GM21825 (cell line): Measurements from ENCODE around the gene MYOG.

Experiments
- ATAC-seq: cut with Tn5 transposase; IDR thresholded peaks from one replicate; pipeline ENCODE4 v1.9.1; 2021; ENCODE audit warnings: mild to moderate bottlenecking, moderate library complexity; ENCODE audit not compliant: unreplicated experiment

Gene MYOG

DNA sequence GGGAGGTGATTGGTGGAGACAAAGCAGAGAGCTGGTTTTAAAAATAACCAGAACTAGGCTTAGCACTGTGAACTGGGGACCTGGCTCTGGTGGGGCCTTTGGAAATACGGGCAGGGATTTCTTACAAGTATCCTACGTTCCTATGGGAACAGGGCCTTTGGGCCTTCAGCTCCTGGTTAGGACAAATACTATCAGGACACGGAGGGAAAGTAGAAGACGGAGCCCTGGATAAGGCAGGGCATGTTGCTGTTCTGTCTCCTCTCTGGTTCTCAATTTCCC, 5.3 kb upstream of the MYOG start:
- no peak for ATAC-seq

DNA sequence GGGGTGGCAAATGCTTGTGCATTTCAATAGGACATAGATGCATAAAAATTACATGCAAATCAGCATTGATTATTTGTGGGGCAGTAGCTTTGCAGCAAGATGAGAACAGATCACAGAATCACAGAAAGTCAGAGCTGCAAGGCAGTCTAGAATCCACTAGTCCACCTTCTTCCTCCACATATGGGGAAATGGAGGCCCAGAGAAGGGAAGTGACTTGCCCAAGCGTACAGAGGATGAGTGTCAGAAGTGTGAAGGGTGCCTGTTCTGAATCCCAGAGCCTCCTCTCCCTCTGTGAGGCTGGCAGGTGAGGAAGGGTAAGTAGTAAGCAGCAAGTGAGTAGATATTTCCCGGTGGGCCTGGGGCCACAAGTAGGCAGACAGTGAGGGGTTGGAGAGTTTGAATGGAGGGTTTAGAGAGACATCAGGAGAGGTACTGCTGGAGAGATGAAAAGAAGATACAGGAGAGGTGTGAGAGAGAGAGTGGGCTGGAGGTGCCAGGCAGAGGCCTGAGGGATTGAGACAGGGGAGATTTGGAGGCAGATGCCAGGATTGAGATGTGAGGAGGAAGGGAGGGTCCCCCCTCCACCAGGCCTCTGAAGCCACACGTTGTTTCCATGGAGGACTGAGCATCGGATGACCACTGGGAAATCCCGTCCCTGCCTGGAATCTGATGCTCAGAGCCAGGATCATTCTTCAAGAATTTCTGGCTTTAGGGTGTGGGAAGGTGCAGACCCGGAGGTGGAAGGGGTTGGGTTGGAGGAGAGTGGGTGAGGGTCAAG, 4.8 kb upstream of the MYOG start:
- no peak for ATAC-seq

DNA sequence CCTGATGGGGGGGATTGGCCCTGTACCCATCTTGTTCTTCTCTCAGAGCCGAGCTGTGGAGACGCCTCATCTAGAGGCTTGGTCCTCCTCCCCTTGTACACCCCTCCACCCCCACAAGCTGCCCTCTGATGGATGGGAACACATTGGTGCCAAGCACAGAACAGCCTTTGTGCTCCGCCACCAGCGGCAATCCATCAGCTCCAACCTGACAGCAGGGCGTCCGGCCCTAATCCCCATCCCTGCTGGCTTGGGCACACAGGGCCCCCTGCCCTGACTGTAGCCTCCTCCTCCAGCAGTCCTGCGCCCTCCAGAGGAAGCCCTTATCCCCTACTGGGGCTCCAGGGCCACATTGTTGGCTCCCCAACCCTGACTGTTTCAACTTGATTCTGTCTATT, 3.8 kb upstream of the MYOG start:
- ATAC-seq, result no peak

DNA sequence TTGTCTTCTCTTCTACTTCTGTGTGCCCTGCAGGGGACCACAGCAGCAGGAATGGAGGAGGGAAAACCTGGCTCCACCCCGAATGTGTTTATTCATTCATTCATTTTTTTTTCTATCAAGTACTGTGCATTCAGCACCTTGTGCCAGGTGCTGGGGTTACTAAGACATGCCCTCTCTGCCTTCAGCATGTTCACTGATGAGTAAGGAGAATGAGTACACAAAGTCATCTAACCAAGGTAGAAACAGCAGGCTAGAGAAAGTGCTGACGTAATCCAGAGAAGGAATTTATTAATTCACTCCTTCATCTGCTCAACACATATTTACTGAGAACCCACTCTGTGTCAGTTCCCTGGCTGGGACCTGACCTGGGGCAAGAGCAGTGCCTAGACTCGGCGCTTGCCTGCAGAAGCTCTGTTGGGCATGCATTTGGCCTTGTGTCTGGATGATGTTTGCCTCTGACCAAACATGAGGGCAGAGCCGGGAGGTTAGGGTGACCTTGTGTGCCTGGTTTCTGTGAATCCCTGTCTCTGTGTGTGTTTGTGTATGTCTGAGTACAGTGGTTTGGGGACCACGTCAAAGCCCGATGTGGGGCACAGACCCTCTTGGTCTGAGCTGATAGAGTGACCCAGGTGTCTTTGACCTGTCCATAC, 3.3 kb upstream of the MYOG start:
- ATAC-seq, result no peak

DNA sequence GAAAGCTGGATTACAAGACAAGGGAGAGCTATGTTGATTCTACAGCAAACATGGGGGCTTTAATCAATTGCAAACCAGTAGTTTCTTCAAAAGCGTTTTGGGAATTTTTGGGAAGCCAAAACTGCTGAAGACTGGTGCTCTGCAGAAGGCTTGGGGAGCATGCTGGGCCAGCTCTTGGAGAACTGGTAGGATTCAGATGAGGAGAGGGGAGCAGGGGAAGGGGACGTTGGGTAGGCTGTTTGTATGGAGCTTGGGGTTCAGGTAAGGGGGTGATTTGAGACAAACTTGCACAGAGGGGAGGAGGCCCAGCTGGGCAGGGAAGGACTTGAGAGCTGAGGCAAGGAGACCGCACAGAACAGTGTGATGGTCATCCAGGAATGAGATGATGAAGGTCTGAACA, 2.6 kb upstream of the MYOG start:
- ATAC-seq, result no peak

DNA sequence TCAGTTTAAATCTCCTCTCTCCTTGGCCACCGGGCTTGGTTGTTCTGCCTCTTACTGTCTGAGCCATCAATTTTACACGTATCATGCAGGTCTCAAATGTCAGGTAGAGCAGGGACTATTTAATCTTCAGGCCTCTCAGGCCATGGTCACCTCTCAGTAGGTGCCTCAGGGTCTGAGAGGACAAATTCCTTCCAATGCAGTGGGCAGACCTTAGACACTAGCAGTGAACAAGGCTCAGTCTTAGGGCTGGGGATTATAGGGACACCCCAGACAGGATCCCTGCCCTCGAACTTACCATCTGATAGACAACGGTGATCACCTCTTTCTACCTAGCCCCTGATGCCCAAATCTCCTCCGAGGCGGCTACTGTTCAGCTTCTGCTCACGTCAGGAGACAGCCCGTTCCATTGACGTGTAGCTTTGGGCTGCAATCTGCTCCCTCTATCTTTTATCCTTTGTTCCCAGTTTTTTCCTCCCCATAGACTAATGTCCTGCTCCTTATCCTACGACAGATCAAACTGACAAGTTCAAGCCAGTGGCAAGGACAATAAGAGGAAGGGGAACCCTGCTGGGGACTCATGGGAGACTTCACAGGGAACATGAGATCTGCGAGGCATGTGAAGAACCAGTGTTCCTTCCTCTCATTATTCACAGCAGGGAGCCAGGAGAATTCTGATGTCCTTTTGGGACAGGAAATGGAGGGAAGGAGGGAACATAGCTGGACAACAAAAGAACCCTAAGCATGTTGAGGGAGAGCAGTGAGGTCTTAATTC, 1.4 kb upstream of the MYOG start:
- ATAC-seq, result no peak

DNA sequence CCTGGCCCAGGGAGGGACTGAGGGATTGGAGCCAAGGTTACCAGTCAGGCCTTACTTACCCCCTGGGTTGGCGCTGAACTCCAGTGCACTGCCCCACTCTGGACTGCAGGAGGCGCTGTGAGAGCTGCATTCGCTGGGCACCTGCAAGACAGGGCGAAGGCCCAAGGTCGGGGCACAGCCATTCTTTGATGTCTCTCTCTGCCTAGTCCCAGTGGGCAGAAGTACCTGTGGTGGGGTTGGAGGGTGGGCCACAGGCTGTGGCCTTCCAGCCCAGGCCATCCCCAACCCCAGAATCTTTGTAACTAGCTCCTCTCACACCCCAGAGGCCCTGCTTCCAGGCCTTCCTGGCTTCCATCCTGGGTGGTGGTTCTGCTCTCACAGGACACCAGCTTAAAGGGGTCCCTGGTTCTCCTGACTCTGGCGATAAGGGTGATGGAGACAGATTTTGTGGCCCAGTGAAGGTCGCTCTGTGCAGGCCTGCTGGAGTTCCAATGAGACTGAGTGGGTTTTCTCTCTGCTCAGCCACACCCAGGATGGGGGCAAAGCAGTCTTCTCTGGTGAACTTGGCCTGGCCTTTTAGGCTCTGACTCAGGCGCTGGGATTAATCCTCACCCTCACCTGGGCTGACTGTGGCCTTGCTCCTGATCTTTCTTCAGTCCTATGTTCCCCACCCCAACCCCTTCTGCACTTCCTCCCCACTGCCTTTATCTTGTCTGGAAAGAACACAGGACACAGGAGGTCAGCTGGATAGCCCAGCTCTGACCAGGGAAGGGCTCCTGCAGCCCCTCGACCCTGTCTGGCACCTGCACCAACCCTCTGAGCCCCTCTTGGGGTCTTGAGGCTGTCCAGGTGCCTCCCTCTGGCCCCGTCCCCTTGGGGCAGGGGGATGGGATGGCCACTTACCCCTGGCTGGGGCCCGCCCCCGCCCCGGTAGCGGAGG, 954 bp downstream of the MYOG start:
- no peak for ATAC-seq

DNA sequence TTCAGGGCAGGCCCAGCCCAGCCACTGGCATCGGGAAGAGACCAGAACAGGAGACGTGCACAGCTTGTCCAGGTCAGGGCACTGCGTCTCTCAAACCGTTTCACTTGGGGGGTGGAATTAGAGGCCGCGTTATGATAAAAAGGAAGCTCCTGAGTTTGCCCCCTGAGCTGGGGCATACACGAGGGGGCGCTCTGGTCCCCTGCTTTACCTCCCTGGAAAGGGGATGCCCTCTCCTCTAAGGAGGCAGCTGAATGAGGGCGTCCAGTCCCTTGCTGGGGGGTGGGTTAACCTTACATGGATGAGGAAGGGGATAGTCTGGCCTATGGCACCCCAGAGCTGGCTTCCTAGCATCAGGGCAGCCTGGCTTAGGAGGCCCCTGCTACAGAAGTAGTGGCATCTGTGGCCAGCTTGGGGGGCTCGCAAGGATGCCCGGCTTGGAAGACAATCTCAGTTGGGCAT, 2.3 kb downstream of the MYOG start:
- ATAC-seq, result no peak

DNA sequence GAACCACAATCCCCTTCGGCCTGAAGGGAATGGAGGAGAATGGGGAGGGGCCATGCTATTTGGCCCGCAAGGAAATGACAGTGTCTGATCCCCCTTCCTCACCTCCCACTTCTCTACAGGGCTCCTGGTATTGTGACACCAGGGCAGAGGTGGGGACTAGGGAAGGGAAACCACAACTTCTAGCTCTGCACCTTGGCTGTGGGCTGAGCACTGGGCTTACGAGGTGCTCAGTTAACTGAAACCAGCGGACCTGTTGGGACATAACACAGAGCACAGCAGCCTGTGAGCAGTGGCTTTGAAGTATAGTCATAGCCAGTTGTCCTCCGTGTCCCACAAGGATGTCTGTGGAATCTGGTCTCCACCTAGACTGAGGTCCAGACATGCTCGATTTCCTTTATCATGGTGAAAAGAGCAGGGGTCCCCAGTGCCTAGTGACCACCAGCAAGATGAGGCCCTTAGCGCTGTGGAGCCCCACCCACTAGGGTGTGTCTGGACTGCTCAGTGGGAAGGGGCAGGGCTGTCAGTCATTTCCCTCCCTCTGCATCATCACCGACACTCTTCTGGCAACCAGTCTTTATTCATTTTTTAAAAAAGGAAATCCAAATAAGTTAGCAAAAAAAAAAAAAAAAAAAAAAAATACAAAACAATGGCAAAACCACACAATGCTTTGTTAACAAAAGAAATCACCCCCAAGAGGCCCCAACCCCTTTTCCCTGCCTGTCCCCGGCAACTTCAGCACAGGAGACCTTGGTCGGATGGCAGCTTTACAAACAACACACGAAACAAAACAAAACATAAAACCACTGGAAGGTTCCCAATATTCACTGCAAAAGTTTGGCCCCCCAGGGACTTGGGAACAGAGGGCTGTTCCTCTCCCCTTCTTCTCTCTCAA, 3.0 kb downstream of the MYOG start:
- ATAC-seq, result no peak

DNA sequence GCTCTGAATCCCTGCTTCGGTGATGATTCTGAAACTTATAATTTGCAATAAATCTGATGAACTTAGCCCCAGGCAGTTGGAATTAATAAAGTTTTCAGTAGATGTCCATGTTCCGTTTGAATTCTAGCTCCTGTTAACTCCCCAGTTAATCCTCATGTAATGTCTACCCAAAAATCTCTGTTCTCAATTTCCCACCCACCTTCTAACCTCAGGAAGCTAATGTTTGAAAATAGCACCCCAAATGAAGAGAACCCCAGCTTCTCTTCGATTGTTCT, 3.6 kb downstream of the MYOG start:
- no peak for ATAC-seq

DNA sequence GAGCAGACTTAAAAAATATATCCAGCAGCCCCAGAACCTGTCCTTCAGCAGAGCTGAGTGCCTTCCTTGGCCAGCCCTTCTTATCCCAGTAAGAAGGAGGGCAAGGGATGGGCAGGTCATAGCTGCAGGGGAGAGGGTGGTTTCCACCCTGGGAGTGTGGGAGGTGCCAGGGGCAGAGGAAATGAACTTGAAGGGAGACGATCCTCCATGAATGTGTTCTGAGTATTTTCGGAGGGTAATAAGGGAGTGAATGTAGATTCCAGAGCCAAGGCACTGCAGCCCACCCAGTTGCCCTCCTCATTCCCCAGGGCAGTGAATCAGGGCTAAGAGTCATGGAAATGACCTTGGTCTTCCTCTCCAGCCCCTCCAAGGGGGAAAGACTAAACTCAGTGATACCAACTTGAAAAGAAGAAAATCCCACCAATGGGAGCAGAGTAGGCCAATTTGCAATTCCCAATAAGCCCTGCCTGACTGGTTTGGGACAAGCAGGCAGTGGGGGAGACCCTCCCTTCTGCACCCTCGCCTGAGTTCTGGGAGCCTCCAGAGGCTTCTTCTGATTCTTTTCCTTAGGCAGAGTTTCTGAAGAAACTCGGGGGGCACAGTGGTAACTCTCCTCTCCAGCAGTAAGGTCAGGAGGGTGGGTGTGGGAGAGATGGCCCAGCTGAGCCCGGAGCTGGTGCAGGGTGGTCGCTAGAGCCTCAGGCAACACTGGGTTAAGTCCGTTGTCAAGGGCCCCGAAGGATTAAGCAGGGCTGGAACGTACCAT, 4.2 kb downstream of the MYOG start:
- ATAC-seq, result no peak

DNA sequence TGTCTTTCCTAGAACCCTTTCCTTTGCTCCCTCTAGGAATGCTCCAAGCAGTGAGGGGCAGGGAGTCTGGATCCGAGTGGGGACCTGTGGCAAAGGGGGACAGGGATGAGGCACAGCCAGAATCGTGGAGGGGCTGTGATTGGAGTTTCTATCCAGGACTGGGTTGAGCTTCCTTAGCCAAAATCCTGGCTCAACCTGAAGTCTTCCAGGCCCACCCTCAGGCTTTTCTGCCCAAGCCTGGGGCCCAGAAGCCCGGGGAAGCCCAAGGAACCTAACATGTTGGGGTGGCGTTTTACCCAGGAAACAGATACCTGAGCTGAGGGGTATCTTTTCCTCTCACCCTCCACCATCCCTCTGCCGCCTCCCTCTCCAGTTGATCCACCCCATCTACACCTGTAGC, 5.4 kb downstream of the MYOG start:
- ATAC-seq, result no peak

DNA sequence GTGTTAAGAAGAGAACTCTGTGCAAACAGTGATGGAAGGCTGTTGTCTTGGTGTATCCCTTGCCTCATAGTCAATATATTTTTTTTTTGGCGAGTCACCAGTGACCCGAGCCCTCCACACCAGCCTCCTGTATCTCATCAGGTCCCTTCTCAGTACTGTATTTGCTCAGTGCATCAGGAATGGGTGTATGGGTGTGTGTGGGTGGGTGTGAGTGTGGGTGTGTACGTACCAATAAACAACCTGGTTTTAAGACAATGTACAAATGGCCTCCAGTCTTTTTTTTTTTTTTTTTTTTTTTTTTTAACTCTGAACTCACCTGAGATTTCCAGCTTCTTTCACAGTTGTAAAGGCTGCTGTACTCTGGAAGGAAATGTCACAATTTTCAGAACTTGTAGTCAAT, 7.3 kb downstream of the MYOG start:
- no peak for ATAC-seq

DNA sequence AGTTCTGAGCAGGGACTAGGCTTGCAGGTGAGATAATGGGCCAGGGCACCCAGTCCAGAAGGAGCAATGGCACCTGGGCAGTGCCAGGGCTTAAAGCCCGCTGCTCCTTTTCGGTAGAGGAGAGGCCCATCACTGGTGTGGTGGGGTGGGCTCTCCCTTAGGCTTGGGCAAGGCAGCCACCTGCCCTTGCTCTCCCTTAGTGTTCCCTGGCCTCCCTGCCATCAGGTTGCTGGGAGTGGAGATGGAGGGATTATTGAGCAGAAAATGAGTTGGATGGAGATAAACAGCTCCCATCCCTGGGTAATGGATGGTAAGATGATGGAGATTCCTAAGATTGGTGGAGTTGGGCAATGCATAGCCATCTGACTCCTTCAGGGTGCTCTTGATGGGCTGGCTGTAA, 7.9 kb downstream of the MYOG start:
- ATAC-seq, result no peak

DNA sequence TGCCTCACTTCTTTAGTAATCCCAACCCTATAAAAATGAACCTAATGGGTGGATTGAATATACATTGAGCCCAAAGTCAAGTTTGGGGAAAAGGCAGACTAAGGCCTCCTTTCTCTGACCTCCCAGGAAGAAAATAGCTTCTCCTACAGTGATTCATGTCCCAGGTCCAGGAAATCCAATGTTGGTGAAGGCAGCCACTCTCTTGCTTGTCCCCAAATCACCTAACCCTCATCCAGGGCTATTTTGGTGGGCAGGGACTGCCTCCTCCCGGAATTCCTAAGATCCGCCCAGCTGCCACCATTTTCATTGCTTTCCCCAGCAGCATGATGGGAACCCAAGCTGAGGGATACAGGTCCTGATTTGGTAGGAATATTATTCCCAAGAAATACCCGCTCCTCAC, 8.4 kb downstream of the MYOG start:
- no peak for ATAC-seq

DNA sequence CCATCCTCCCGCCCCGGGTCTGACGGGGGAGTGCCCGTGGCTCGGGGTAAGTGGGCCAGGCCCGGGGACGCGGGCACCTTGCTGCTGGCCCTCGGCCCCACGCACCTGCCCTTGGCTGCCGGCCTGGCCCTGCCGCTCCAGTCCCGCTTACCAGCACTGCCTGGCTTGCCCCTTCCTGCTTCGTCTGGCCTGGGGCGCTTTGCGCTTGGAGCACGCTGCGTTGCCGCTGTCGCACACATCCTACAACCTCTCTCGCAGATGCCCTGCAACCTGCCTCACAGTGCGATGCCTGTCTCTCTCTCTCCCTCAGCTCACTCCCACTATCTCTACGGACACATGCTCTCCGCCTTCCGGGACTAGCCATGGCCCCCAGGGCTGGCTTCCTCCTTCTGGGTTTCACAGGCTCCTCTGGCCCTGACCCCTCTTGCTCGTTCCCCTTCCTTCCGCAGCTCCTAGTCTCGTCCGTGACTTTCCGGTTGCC, 9.7 kb downstream of the MYOG start:
- no peak for ATAC-seq

DNA sequence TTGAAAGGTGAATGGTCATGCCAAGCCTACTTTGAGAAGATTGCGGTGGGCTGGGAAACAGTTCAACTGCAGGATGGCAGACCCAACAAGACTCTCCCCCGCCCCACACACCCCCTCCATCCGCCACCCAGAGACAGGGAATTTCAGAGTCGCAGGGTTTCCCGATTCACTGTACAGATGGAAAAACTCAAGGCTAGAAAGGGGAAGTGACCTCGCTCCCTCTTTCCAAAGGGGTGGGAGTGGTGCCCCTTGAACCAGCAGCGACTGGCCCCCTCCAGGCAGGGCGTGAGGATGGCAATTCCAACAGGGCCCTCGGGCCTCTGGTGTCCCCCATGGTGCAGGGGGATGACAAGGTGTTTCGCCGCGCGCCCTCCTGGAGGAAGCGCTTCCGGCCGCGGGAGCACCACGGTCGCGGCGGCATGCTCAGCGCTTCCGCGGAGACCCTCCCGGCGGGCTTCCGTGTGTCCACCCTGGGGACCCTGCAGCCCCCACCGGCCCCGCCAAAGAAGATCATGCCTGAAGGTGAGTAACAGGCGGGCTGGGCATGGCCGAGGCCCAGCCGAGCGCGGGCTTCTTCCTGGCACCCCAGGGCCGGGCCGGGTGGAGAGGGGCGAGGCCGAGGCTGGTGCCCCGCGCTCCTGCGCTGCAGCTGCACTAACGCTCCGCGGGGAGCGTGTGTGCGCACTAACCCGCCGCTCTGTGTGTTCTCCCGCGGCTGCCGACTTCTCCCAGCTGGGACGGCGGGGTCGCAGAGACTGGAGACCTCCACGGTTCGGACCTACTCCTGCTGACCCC, 10.4 kb downstream of the MYOG start:
- no peak for ATAC-seq

DNA sequence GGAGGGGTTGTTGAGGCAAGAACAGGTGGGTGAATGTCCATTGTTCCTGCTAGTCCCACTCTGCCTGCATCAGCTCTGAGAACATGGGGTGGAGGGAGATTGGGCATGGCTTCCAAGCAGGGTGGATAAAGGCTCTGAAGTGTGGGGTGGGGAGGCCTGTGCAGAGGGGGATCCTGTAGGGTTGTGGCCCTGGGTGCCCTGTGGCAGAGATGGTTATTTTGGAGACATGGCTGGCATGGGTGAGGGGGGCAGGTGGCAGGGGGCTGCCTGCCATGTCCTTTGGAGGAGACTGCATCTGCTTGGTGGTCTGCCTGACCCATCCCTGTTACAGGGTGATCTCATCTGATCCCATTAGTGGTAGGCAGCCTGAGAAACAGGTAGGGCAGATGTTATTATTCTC, 11.2 kb downstream of the MYOG start:
- ATAC-seq, result no peak

DNA sequence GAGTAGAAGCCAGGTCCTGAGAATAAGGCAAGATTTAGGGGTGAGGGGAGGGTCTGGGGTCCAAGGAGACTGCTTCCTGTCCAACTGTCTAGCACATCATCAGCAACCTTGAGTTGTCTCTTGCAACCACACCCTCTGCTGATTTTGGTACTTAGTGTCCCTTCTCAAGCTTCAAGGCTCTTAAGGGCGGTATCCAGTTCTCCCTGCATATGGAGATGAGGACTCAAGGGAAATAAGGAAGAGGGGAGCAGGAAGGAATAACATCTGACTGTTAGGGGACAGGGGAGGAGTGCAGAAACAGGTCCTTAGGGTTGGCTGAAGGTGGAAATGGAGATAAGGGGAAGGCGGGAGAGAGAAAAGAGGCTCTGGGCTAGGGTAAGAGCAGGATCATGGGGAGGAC, 12.3 kb downstream of the MYOG start:
- no peak for ATAC-seq
